GM21825 (cell line): Measurements from ENCODE around the gene ZMYND8.

Source experiments
- ATAC-seq: cut with Tn5 transposase; IDR thresholded peaks from one replicate; pipeline ENCODE4 v1.9.1; 2021; ENCODE audit warnings: mild to moderate bottlenecking, moderate library complexity; ENCODE audit not compliant: unreplicated experiment

Gene ZMYND8

DNA sequence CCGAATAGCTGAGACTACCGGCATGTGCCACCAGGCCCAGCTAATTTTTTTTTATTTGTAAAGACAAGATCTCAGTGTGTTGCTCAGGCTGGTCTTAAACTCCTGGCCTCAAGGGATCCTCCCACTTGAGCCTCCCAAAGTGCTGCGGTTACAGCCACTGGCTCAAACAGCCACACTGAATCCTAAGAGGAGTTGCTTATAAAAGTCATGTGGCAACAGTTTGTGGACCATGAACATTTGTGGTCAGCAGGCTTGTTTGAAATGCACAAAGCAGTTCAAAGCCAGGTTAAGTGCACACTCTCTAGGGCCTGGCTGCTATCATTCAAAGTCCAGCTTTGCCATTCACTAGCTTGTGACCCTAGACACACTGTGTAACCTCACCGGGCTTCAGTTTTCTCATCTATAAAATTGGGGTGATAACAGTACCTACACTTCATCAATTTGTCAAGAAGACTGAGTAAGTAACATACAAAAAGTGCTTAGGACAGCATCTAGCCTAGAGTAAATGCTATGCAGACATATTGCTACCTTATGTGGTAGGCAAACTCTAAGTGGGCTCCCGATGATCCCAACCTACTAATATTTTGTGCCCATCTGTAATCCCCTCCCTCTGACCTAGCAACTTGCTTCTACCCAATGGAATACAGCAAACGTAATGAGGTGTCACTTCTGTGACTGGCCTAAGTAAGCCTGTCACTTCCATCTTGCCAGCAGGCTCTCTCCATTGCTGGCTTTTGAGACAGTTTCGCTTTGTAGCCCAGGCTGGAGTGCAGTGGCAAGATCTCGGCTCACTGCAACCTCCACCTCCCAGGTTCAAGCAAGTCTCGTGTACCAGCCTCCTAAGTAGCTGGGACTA lies 122.9 kb downstream of the ZMYND8 start:
- ATAC-seq: no peak

- no peak for ATAC-seq
These were observed 124.0 kb downstream of the ZMYND8 start for GRCh38 chr20:47232518-47232917.

- no peak for ATAC-seq
These were observed 125.0 kb downstream of the ZMYND8 start for GRCh38 chr20:47231382-47232039.

DNA sequence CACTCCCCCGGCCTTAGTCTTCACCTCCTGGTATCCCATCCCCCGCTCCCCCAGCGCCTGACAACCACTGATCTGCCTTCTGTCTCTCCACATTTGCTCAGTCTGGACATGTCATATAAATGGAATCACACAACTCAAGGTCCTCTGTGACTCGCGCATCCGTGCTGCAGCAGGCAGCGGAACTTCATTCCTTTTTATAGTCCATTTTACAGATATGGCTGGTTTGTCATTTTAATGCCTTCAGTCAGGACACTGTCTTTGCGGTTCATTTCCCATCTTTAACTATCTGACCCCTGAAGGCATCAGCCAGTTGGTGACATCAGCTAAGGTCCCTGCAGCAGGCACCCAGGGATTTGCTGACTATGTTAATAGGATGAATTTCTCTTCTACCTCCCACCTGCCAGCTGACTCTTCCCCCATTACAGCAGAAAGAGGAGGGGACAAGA lies 125.7 kb downstream of the ZMYND8 start:
- no peak for ATAC-seq

DNA sequence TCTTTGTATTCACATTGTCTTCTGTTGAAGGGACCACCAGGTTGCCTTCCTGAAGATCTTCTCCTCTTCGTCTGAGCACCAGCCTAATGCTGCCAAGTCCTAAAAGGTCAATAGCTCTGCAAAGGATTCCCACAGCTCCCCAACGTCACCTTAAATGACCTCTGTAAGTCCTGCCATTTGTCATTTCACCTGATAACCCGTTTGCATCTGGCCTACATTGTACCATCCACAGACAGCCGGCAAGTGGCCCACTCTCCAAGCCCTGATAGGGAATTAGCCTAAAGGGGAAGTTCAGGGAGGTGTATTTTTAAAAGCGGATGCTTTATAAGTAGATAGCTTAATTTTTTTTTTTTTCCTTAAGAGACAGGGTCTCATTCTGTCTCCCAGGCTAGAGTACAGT lies 127.8 kb downstream of the ZMYND8 start:
- no peak for ATAC-seq

DNA sequence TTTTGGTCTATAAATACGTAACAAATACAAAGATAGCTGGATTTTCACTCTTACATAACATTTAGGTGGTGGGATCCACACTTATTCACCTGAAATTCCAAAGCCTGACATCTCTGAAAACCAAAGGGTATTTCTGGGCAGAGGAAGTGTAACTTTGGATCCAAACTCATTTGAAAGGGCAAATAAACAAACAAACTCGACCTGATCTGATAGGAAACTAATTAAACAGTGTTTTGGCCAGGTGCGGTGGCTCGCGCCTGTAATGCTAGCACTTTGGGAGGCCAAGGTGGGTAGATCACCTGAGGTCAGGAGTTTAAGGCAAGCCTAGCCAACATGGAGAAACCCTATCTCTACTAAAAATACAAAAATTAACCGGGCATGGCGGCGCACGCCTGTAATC lies 128.9 kb downstream of the ZMYND8 start:
- ATAC-seq: no peak

DNA sequence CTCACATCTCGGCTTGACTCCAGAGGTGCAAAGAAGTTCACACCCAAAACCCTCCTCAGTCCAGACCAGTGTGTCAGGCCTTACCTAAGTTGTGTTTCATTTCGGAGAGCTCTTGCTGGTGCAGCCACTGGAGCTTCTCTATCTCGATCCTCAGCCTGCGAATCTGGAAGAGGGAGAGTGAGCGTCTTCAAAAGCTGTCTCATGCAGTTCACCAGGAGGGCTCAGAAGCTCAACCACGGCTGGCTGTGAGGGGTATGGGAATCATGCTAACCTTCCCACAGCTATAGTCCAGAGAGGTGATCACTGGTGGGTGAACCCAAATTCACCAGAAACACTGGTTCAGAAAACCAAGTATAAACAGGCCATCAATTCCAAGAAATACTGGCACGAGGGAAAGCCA lies 129.4 kb downstream of the ZMYND8 start:
- ATAC-seq: no peak

DNA sequence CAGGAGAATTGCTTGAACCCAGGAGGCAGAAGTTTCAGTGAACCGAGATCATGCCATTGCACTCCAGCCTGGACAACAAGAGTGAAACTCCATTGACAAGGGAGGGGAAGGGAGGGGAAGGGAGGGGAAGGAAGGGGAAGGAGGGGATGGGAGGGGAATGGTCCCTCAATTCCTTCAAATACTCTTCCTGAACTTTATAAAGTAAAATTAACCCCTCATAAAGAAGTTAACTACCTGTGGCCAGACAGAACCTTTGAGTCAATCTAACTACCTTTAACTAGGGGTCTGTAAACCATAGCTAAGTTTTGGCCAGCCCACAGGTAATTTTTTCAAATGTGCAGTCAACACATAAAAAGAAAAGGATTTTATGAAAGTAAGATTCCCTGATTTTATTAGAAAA lies 131.0 kb downstream of the ZMYND8 start:
- no peak for ATAC-seq

DNA sequence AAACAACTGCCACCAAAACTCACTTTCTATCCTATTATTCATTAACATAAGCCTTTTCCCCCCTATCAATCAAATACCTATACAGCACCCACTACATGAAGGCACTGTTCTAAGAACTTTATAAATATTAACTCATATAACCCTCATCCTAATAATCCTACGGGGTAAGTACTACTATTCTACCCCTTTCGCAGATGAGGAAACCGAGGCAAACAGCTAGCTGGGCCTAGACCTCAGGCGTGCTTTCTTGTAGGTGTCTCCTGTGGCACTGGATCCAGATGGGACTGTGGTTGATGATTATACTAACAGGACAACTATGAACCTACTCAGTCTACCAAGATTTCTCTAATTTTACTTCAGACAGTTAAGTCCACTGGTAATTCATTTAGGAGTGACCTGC lies 131.6 kb downstream of the ZMYND8 start:
- ATAC-seq: no peak

DNA sequence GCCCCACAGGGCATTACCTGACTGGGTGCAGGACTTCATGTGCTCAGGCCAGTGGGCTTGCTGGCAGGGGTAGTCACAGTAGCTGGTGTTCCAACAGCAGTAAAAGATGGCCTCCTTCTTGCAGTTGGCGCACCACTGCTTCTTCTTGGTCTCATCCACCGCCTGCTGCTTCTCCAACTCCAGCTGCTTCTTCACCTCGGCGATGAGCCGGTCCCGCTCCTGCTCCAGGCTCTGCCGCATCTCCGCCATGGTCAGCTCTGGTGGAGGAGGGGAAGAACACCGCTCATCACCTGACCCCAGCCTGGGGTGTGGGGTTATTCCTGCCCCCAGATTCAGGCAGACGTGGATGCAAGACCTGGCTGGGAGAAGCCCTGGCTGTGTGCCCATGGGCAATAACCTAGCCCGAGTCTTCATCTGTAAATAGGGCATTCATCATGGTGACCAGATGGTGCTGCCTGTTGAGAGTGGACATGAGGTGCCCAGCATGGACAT lies 132.2 kb downstream of the ZMYND8 start:
- ATAC-seq: no peak

GRCh38 chr20:47223896-47224295 lies 132.6 kb downstream of the ZMYND8 start:
- ATAC-seq: no peak

DNA sequence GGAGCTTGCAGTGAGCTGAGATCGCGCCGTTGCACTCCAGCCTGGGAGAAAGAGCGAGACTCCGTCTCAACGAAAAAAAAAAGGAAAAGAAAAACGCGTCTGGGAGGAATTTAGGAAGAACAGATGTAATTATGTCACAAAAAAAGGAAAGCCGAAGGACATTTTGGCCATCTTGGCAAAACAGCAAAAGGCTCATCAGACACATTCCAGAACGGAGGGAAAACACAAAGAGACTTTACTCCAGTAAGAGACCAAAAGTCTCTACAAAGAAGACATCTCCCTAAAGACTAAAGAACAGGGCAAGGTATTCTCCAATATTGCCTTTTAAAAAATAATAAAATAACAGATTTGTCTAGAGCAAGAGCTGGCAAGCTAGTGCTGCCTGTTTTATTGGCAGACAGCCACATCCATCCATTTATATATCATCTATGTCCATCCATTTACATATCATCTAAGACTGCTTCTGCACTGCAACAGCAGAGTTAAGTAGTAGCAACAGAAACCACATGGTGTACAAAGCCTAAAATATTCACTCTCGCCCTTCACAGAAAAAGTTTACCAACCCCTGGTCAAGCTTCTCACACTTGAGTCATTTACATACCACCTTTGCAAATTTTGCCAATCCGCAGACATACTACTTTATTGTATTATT lies 133.9 kb downstream of the ZMYND8 start:
- ATAC-seq: no peak

DNA sequence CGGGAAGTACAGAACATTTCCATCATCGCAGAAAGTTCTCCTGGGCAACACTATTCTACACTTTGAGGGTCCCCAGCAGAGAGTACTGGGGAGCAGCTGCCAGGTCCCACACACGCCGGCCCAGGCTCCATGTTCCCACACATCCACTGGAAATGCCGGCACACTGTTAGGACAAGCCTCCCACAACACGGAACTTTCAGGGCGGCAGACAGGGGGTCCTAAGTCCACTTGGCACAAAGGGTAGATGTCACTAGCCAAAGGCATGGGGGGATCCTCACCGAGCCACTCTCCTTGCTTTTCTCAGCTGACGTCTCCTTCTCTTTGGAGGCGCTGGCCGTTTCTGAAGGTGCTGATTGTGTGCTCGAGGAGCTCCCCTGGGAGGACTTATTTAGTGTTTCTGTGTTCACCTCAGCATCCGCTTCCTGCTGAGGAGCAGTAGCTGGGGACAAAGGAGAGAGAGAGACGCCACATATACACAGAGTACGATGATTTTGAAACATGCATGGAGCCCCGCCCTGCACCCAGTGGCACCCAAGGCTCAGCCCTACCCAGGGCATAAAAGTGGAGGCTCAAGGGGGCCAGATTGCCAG lies 135.4 kb downstream of the ZMYND8 start:
- no peak for ATAC-seq

- no peak for ATAC-seq
These were observed 136.3 kb downstream of the ZMYND8 start for GRCh38 chr20:47220161-47220582.

DNA sequence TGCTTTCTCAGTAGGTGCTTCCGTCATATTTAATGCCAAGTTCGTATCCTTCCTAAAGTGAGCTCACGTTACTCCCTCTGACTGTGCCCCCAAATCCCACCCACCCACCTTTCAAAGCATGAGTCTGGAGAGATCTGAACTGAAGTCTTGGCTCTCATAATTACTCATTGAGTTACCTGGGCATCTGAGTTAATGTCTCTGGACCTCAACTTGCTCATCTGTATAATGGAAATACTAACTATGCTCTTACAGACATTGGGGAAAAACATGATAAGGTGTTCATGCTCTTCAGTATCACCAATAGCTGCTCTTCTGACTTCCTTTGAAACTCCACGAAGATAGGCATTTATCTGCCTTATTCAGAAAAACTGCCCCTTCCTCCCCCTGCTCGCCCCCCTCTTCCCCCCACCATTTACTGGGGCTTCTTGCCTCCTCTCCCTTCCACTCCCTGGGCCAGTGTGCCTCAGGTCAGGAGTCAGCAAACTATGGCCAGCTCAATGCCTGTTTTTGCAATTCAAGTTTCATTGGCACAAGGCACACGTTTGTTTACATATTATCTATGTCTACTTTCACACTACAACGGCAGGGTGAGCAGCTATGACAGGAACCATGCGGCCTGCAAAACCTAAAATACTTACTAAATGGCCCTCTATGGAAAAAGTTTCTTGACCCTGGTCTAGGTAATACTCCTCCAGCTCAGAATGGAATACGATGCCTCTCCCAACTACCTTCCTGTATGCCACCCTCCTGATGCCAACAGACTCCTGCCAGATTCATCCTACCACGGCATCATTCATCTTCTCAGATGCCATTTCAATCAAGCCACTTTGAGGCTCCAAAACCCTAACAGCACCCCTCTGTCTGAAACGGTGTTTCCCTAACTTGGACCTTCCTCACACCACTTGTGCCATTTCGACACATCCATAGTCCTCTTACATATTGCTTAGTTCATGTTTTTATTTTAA lies 138.7 kb downstream of the ZMYND8 start:
- no peak for ATAC-seq

- no peak for ATAC-seq
These were observed 139.6 kb downstream of the ZMYND8 start for GRCh38 chr20:47216819-47217410.

GRCh38 chr20:47215653-47216397 lies 140.7 kb downstream of the ZMYND8 start:
- no peak for ATAC-seq

- no peak for ATAC-seq
These were observed 142.5 kb downstream of the ZMYND8 start for GRCh38 chr20:47213966-47214365.

DNA sequence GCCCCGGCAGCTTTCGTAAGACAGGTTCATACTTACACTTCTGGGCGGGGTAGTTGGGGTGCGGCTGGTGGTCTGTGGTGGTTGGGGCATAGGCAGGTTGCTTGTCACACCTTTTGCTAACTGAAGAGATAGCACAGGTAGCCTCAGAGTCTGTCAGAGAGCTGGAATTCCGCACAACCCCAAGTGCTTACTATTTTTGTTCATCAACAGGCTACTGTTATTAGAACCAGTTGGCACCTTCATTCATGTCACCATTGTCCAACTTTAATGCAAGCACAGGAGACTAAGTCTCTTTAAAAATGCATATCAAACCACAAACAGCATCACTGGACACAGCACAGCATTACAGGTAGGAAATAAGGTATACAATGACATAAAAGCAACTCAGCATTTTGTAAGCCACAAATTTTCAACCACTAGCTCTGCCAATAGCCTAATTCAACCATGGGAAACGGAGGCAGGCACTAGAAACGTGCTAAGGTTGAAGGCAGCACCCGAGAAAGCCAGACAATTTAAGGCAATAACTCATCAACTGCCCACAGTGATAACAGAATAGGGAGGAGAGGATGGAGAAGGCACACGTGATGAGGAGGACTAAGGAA lies 143.8 kb downstream of the ZMYND8 start:
- ATAC-seq: no peak
